ENCODE data around the gene DGKI. TPM values are rescaled to one million over a fixed set of nuclear protein-coding genes. Genes with fewer than 3 reads are reported as not detected.

DGKI gene
- total RNA-seq, 1 donor from 2014 or later: 10.1 TPM

DNA sequence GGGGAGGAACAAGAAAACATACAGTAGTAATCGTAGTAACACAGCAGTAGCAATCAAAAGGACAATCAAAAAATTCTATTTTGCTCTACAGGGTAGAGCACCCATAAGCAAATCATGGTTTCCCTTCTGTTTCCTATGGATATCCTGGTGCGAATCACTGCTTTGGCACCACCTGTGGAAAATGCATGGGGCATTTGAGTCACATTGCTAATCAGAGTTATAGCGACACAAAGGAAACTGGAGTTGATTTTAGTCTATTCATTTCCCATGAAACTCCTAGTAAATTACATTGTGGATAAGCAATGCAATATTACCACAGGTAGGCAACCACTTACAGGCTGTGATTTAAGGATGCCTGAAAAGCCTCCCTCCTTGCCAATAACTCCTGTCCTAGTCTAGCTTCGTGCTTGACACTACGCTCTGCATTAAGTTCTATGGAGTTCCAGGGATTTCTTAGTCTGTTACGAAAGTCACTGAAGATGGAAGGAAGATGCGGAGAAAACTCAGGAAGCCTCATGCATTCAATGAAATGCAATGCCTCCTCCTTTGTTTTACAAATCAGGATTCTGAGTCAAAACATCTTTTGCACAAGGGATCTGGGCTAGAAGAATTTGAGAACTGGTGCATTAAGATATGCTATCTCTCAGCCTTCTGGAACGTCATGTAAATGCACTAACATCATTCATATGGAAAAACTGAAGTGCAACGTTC, 188.4 kb downstream of the DGKI start:
- DNase-seq (ENCODE audit: low spot score): no peak

DNA sequence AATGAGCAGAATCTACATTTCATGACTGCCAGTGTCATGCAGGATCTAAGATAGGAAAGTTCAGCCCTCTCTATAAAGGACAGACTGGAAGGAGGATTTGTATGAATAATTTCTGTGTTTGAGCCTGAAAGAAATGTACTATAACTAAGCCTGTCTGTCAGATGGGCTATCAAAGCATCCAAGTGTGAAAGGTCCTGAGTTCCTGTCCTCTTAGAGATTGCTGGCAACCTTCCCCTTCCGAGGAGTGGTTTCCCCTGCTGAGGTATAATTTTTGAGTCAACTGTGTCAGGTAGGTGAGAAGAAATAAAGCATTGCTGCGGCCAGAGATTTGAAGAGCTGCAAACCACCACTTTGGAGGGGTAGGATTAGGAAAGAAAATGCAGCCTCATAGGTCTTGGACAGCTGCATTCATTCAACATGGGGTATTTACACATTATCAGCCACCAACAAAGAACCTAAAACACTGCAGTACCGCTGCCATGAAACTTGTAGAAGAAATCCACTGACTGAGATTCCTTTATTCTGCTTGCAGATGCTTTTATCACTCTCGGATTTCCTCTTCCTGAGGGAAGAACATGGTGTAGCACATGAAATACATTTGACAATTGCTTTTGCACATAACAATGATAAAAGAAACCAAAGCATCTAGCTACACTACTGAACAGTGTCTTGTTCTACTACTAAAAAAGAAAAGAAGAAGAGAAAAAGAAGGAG, 189.1 kb downstream of the DGKI start:
- DNase-seq (ENCODE audit: low spot score): no peak

DNA sequence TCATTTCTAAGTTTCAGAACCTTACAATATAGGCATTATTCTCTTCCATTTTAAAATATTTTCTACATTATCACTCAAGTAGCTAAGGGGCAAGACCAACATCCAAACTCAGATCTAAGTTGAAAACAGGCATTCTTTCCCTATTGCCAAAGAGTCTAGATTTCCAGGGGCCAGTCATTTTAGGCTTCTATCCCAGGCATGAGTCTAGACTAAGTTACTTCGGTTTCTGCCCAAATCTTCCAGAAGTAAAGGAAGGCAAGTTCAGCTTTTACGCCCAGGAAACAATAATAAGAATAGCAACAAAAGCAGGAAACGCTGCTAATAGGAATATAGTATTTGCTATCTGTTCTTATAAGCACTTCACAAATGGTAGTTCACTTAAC, 189.9 kb downstream of the DGKI start:
- DNase-seq (ENCODE audit: low spot score): no peak

DNA sequence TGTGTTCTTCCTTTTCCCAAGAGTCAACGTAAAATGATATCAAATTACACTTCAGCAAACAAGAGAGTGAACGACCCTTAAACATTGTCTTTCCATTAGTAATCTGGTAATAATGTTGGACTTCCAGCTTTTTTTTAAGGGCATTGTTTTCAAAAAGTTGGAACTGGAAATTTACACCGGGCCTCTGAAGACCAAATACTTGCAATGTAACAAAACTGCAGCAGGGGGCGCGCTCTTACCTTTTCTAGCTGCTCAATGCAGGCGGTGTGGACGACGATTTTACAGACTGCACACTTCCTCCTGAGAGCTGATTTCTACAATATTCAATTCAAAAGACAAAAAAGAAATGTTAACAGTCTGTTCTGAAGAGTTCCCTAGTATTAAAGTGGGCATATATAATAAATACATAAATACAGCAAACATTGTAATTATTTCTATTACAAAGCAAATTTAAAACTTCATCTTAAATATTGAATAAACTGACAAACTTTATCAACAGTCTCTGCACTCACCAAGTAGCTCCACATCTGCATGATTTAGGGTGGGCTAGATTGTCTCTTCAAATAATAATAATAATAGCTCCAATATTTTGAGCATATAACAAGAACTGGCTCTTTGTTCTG, 190.4 kb downstream of the DGKI start:
- no peak for DNase-seq (ENCODE audit: low spot score)

DNA sequence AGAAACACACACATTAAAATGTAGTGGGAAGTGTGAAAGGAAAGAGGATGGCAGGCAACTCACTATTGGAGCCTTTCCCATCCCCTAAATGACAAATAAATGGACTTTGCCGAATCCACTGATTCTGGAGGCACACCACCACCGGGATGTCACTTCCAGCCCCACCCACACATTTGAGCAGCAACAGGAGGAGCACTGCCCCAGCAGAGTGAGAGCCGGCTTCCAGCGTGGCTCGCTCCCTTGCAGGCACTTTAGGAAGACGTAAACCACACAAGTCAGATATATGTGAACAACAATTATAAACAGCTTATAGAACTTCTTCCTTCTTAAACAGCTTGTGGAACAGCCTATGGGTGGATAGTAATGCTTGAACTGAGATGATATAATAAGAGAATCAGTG, 191.0 kb downstream of the DGKI start:
- DNase-seq (ENCODE audit: low spot score): no peak

DNA sequence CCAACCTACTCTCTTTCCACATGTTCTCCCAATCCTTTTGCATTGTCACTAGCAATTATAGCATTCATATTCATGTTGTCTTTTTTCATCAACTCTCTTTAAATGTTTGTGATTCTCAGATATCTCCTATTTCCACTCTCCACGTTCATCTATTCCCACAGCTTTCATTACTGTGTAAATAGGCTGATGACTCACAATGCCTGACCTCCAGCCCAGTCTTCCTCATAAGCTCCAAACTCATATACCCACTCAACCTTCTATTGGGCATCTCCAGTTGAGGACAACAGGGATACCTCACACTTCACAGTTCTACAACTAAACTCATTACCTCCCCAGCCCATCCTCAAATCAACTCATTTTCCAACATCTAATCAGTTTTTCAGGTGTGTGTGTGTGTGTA, 194.1 kb downstream of the DGKI start:
- no peak for DNase-seq (ENCODE audit: low spot score)

DNA sequence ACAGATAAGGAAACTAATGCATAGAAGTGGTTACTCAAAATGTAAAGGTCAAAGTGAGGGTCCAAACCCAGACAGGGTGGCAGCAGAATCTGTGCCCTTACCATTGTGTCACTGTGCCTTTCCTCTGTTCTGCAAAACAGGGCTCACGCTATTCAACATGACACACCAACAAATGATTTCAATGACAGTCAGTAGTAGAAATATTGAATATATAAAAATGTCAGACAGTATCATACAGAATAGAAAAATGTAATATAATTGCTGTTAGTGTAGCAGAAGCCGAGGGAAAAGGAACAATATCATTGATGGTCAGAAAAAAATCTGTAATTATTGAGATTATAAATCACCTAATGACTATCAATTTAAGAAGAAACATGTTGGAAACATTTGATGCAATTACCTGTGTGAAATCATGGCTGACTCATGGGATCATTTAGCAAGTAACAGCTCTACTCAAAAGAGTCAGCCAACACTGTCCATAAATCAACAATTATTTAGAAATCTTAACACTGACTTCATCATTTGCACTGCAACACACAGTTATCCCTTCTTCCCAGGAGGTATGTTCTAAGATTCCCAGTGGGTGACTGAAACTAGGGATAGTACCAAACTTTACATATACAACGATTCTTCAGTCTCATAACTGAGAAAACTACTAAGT, 198.7 kb downstream of the DGKI start:
- DNase-seq (ENCODE audit: low spot score): no peak

DNA sequence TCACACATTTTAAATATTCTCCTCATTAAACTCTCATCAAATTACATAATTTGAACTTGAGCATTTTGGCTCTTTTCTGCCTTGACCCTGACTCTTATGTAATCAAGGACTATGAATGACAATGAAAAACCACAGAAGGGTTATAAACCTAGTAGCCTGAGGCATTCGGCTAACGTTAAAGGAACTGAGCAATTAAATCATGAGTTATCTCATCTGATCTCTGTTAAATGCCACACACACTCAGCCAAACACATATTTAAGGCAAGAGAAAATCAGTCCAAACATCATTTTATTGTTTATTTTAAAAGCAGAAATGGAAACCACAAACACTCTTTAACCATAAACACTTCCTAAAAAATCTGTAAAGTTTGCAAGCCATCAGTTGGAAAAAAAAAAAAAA, 204.3 kb downstream of the DGKI start:
- DNase-seq (ENCODE audit: low spot score): no peak

DNA sequence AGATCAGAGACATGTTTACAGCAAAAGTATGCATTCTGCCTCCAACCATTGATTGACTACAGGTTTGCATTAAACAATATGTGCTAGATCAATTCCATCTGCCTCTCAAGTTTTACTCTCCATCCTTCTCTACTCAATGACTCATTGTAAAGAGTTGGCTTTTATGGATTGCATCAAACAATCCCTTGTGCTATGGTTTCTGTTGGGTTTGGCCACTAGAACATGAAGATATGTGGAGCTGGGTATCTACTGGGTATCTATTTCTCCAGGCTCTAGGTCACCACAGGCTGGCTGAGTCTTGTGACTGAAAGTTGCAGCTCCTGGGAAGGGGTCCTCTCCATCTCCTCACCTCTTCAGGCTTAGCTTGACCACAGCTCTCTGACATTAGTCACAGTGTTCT, 204.7 kb downstream of the DGKI start:
- no peak for DNase-seq (ENCODE audit: low spot score)

DNA sequence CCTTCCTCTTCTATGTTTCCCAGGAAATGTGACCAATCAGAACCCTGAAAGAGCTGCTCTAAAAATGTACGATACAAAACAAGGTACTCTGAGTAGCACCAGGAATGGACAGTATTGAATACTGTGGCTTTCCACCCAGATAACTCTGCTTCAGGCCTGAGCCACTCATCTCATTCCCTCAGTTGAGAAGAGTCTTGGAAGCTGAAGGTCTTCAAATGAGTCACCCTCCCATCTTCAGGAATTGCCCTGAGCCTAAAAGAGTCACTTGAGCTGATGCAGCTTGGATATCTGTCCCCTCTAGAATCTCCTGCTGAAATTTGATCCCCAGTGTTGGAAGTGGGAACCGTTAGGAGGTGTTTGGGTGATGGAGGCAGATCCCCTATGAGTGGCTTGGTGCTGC, 210.4 kb downstream of the DGKI start:
- no peak for DNase-seq (ENCODE audit: low spot score)

DNA sequence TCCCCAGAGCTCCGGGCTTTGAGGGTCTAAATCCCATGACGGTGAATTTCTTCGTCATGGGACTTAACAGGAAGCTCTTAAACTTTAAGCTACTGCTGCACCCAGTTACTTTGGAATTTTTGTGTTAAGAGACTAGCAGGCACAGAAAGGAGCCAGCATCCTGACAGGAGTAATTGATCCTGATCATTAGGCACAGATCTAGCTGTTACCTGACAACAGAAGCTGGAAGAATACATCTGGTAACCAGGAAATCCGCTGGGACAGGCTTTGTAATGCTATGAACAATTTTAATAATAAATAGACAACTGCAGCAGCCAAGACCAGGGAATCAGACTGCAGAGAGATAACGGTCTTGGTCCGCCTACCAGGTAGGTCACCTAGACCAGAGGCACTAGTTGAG, 210.9 kb downstream of the DGKI start:
- no peak for DNase-seq (ENCODE audit: low spot score)

DNA sequence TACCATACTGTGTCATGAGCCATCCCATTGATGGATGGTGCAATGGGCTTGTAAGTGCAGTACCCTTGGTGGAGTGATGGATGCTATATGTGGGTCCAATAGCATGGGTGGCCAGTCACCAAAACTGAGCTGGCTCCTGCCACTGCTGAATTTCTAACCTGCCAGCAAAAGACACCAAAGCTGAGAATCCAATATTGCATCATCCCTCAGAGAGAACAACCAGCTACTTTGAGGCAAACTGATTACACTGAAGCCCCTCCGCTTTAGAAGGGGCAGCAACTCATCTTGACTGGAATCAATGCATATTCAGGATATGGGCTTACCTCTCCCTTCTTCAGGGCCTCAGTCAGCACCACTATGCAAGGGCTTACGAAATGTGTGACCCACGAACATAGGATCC, 211.6 kb downstream of the DGKI start:
- no peak for DNase-seq (ENCODE audit: low spot score)

DNA sequence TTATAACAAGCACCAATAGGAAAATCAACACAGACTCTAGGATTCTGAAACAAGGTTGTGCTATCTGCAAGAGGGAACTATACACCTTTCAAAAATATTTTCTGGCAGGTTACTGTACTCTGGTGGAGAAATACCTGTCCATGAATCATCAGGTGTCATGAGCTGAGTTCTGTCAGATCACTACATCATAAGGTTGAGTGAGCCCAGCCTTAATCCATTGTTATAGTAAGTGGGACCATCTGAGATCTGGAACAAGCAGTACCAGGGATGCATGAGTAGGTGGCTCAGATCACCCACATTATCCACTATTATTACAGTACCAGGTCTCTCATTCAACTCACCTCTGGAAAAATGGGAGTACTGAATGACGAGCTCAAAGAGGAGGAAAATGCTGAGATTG, 212.4 kb downstream of the DGKI start:
- no peak for DNase-seq (ENCODE audit: low spot score)

DNA sequence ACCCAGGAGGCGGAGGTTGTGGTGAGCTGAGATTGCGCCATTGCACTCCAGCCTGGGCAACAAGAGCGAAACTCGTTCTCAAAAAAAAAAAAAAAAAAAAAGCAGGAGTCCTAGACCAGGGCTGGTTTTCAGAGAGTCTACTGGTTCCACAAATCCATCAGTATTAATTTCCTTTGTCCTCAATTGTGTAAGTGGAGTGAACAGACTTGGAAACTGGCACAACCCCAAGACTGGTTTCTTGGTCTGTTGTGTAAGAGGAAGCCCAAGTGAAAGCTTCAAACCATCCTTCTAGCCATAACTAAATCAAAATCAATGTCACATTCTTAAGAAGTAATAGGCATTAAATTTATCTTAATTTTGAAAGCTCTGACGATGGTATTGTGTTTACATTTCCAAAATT, 213.6 kb downstream of the DGKI start:
- no peak for DNase-seq (ENCODE audit: low spot score)

DNA sequence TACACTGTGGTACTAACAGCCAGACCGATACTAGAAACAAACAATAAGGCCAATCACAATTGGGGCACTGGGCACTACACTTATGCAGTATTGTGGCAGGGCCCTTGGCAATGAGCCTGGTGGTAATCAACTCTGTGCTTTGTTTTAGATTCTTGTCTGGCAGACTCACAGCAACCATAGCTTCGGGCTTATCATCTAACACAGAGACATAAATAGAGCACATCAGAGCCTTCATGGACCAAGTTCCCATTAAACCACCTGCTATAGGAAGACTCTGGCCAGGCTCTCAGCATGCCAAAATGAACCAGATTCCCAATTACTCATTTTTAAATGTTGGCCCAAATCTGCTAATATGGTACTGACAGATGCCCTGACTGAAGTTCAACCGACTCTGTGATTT, 218.6 kb downstream of the DGKI start:
- no peak for DNase-seq (ENCODE audit: low spot score)

DNA sequence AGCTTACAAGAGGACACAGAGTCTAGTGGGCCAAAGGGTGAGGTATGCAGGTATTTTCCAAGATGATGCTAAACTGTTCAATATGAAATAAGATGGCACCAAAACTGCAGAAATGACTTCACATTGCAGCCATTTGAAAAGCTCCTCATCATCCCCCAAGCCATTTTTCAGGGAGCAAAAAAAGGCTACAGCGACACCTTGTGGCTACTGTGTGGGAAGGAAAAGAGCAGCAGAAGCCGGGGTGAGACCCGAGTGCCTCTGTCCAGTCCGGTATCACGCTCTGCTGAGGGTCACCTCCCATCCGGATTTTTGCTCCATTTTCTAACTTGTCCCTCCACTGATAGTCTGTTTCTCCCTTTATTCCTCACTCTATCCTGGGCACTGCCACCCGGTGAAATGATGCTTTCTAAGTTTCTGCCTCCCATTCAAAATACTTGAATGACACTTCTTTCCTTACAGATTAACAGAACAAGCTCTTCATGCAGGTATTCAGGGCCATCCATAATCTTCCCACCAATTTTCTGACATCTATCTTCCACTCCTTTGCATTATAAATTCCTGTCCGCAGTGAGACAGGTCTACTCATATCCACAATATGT, 220.2 kb downstream of the DGKI start:
- no peak for DNase-seq (ENCODE audit: low spot score)

DNA sequence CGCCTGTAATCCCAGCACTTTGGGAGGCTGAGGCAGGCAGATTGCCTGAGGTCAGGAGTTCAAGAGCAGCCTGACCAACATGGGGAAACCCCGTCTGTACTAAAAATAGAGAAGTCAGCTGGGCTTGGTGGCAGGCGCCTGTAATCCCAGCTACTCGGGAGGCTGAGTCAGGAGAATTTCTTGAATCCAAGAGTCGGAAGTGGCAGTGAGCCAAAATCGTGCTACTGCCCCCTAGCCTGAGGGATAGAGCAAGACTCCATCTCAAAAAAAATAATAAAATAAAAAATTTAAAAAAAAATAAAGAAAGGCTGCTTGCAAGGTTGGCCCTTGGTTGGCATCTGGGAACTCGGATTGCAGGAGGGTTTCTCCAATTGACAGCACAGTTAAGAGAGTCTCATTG, 221.6 kb downstream of the DGKI start:
- no peak for DNase-seq (ENCODE audit: low spot score)

DNA sequence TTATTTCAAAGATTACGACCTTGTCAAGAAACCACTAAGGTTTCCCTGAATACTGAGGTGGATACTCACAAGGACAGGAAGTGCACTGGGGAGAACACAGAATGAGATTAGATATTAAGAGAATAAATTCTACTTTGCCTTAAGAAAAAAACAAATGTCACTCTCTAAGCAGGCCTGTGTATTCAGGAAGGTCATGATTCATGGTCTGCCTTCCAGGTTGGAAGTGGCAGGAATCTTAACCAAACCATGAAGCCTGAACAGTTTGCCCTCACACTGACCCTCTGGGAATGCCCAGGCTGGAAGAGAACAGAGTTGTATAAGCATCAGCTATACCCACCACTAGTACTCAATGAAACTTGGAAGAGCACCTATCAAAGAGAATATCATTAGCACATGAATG, 227.6 kb downstream of the DGKI start:
- no peak for DNase-seq (ENCODE audit: low spot score)

DNA sequence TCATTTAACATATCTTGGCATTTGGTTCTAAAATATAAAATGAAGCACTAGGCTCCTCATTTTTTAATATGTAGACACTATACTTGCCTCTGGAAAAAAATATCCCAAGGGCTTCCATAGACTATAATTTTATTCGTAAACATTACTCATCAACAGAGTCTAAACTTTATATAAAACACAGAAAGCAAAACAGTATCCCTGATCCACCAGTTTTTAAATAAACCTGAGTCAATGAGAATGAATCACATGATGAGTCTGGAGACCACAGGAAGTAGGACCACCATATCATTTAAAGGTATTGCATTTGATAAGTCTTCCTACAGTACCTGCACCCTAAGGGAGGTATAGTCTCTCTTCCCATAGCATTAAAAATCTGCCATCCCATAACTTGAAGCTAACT, 228.0 kb downstream of the DGKI start:
- DNase-seq (ENCODE audit: low spot score): no peak

DNA sequence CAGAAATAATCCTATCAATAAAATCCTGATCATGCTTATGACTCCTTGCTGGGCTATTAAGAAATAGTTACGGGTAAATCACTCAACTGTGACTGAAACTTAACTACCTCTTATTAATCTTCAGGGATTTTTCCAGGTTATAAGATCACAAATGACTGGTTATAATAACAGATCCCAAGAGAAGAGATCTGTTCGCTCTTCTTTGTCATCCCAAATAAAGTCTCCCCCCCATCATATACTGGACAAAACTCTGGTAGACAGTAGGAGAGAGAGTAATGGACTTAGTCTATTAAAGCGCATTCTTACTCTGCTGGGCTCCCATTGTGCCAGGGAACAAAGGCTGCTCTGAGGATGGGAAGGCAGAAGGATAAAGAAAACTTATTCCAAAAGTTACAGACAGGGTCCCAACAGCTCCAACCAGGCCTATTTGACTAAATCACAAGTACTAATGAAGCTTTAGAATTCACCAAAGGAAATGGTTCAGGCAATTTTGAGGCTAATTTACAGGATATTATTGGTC, 233.7 kb downstream of the DGKI start:
- DNase-seq (ENCODE audit: low spot score): no peak

DNA sequence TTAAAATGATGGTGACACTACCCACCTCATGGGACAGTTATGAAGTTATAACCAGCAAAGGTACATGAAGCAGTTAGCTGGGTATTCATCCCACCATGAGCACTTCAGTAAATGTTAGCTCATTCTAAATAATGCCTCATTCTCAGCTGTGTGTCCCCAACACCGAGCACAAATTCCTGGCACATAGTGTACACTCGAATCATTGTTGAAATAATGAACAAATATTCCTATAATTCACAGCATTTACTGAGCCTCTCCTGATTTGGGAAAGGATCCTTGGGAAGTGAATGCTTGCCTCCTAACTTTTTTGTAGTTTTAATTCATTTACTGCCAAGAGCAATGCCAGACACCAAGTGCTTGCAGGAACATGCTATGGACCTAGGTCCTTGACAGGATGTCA, 235.2 kb downstream of the DGKI start:
- no peak for DNase-seq (ENCODE audit: low spot score)

DNA sequence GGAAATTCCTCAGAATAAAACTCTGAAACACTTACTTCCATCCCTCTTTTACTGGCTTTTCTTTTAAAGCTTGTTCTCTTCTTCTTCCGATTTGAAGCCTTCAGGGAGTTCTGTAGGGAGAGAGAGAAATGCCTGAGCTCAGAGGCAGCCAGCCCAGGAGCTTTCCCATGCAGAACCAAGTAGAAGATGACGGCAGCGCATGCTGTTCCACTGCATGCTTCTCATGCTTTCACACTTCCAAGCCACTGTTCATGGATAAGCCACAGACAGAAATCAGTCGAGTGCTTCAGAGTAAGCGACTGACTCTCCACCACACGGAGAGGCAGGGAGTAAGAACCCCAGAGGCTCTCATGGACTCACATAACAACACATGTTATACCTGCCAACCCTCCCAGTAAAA, 237.3 kb downstream of the DGKI start:
- DNase-seq (ENCODE audit: low spot score): no peak

All from mesenteric fat pad (tissue), 1 donor.